ENCODE results near the gene ANO9.
"Not testable (repeated sequence)": the region's sequence is repeated elsewhere in the genome, so short reads cannot be mapped to it uniquely, and the experiment has no call there.

Gene ANO9

GRCh38 chr11:414318-414857, 27.4 kb downstream of the ANO9 start:
- Mint-ChIP-seq H3K9me3 (no peaks in the 10 kb centered on the region), H3K27ac (peak overlapping the region; percentile 90), H3K36me3 (ENCODE audit: low read depth) (peaks cover 4% of the 10 kb centered on the region)

GRCh38 chr11:413120-414081, 28.4 kb downstream of the ANO9 start:
- H3K36me3 Mint-ChIP-seq (ENCODE audit: low read depth): peaks cover 4% of the 10 kb centered on the region
- peak overlapping the region; percentile 53 for H3K27ac Mint-ChIP-seq
- no peaks in the 10 kb centered on the region for H3K9me3 Mint-ChIP-seq
- peaks cover 28% of the 10 kb centered on the region for H3K4me1 Mint-ChIP-seq (ENCODE audit: low read depth)
- no peaks in the 10 kb centered on the region for H3K27me3 Mint-ChIP-seq (ENCODE audit: low read depth)
- peak overlapping the region; percentile 85 for H3K4me3 Mint-ChIP-seq
- no peak for DNase-seq (ENCODE audit: low spot score)

More at GRCh38 chr11:414318-414857, 27.4 kb downstream of the ANO9 start:
- H3K4me1 Mint-ChIP-seq (ENCODE audit: low read depth): peaks cover 28% of the 10 kb centered on the region
- no peaks in the 10 kb centered on the region for H3K27me3 Mint-ChIP-seq (ENCODE audit: low read depth)
- no peak for DNase-seq (ENCODE audit: low spot score)
- peak overlapping the region; percentile 98 for H3K4me3 Mint-ChIP-seq

- H3K4me1 Mint-ChIP-seq (ENCODE audit: low read depth): peaks cover 28% of the 10 kb centered on the region
- no peak overlapping the region for H3K27ac Mint-ChIP-seq
- H3K4me3 Mint-ChIP-seq: peak overlapping the region; percentile 85
These were observed 29.1 kb downstream of the ANO9 start for GRCh38 chr11:412641-413119.

GRCh38 chr11:411520-411919, 30.3 kb downstream of the ANO9 start:
- not testable (repeated sequence) for H3K36me3 Mint-ChIP-seq (ENCODE audit: low read depth); DNase-seq (ENCODE audit: low spot score); H3K9me3 Mint-ChIP-seq; H3K27ac Mint-ChIP-seq; H3K27me3 Mint-ChIP-seq (ENCODE audit: low read depth); H3K4me3 Mint-ChIP-seq
- H3K4me1 Mint-ChIP-seq (ENCODE audit: low read depth): peaks cover 27% of the 10 kb centered on the region

More at GRCh38 chr11:412641-413119, 29.1 kb downstream of the ANO9 start:
- H3K36me3 Mint-ChIP-seq (ENCODE audit: low read depth): peaks cover 4% of the 10 kb centered on the region
- DNase-seq (ENCODE audit: low spot score): no peak
- no peaks in the 10 kb centered on the region for H3K9me3 Mint-ChIP-seq
- no peaks in the 10 kb centered on the region for H3K27me3 Mint-ChIP-seq (ENCODE audit: low read depth)

- not testable (repeated sequence) for DNase-seq (ENCODE audit: low spot score); H3K9me3 Mint-ChIP-seq; H3K36me3 Mint-ChIP-seq (ENCODE audit: low read depth); H3K27ac Mint-ChIP-seq; H3K4me3 Mint-ChIP-seq; H3K27me3 Mint-ChIP-seq (ENCODE audit: low read depth)
- peaks cover 21% of the 10 kb centered on the region for H3K4me1 Mint-ChIP-seq (ENCODE audit: low read depth)
These were observed 31.1 kb downstream of the ANO9 start for GRCh38 chr11:410711-411110.

- Mint-ChIP-seq H3K9me3 (no peaks in the 10 kb centered on the region), H3K27ac (no peak overlapping the region), H3K4me3 (no peak overlapping the region), H3K36me3 (ENCODE audit: low read depth) (peaks cover 6% of the 10 kb centered on the region), H3K4me1 (ENCODE audit: low read depth) (peaks cover 14% of the 10 kb centered on the region), H3K27me3 (ENCODE audit: low read depth) (no peaks in the 10 kb centered on the region)
- DNase-seq (ENCODE audit: low spot score): no peak
These were observed 32.0 kb downstream of the ANO9 start for GRCh38 chr11:409600-410483.

GRCh38 chr11:409008-409599, 32.7 kb downstream of the ANO9 start:
- DNase-seq (ENCODE audit: low spot score): no peak

GRCh38 chr11:408154-409007, 33.4 kb downstream of the ANO9 start:
- no peak overlapping the region for H3K27ac Mint-ChIP-seq
- H3K4me1 Mint-ChIP-seq (ENCODE audit: low read depth): peaks cover 7% of the 10 kb centered on the region
- H3K9me3 Mint-ChIP-seq: no peaks in the 10 kb centered on the region
- no peak overlapping the region for H3K4me3 Mint-ChIP-seq
- H3K27me3 Mint-ChIP-seq (ENCODE audit: low read depth): no peaks in the 10 kb centered on the region
- DNase-seq (ENCODE audit: low spot score): no peak
- peaks cover 2% of the 10 kb centered on the region for H3K36me3 Mint-ChIP-seq (ENCODE audit: low read depth)

More at GRCh38 chr11:409008-409599, 32.7 kb downstream of the ANO9 start:
- Mint-ChIP-seq H3K27ac (no peak overlapping the region), H3K9me3 (no peaks in the 10 kb centered on the region), H3K4me1 (ENCODE audit: low read depth) (peaks cover 7% of the 10 kb centered on the region), H3K4me3 (no peak overlapping the region), H3K27me3 (ENCODE audit: low read depth) (no peaks in the 10 kb centered on the region), H3K36me3 (ENCODE audit: low read depth) (peaks cover 2% of the 10 kb centered on the region)

GRCh38 chr11:407651-408123, 34.1 kb downstream of the ANO9 start:
- H3K36me3 Mint-ChIP-seq (ENCODE audit: low read depth): peaks cover 2% of the 10 kb centered on the region
- peak overlapping the region; percentile 26 for H3K4me3 Mint-ChIP-seq
- H3K27ac Mint-ChIP-seq: peak overlapping the region; percentile 26
- peaks cover 3% of the 10 kb centered on the region for H3K4me1 Mint-ChIP-seq (ENCODE audit: low read depth)
- DNase-seq (ENCODE audit: low spot score): no peak
- no peaks in the 10 kb centered on the region for H3K27me3 Mint-ChIP-seq (ENCODE audit: low read depth)
- H3K9me3 Mint-ChIP-seq: no peaks in the 10 kb centered on the region

GRCh38 chr11:406796-407650, 34.8 kb downstream of the ANO9 start:
- H3K36me3 Mint-ChIP-seq (ENCODE audit: low read depth): peaks cover 2% of the 10 kb centered on the region
- H3K4me3 Mint-ChIP-seq: no peak overlapping the region
- peak; percentile 86 for DNase-seq (ENCODE audit: low spot score)
- no peaks in the 10 kb centered on the region for H3K9me3 Mint-ChIP-seq
- no peaks in the 10 kb centered on the region for H3K27me3 Mint-ChIP-seq (ENCODE audit: low read depth)
- H3K27ac Mint-ChIP-seq: no peak overlapping the region
- peaks cover 3% of the 10 kb centered on the region for H3K4me1 Mint-ChIP-seq (ENCODE audit: low read depth)

GRCh38 chr11:405954-406795, 35.6 kb downstream of the ANO9 start:
- peak overlapping the region; percentile 52 for H3K27ac Mint-ChIP-seq
- no peak overlapping the region for H3K4me3 Mint-ChIP-seq
- no peaks in the 10 kb centered on the region for H3K9me3 Mint-ChIP-seq
- no peak for DNase-seq (ENCODE audit: low spot score)
- H3K4me1 Mint-ChIP-seq (ENCODE audit: low read depth): peaks cover 3% of the 10 kb centered on the region
- H3K27me3 Mint-ChIP-seq (ENCODE audit: low read depth): no peaks in the 10 kb centered on the region
- peaks cover 2% of the 10 kb centered on the region for H3K36me3 Mint-ChIP-seq (ENCODE audit: low read depth)

Measured in T-helper 2 cell treated with Interferon-gamma antibody and Interleukin-4, amounts not matched to agents 5 μg/mL and 100 μg/mL, for 36 hours (primary cell).